Vagina (tissue), 2 donors: ENCODE measurements around the gene CD9. TPM values are rescaled to one million over a fixed set of nuclear protein-coding genes. Genes with fewer than 3 reads are reported as not detected.

Experiments used
- DNase-seq, 2 donors: peaks; one replicate each; pipeline ENCODE4 v3.0.0-alpha.2; 2017; ENCODE audit errors: extremely low spot score in 2 of 2
- H3K27ac ChIP-seq: fragments of 200-600 bp; sonication (generic); one replicate; pipeline ENCODE4 v1.5.1; 2019
- H3K27me3 ChIP-seq: fragments of 200-600 bp; sonication (generic); one replicate; pipeline ENCODE4 v1.5.1; 2019
- H3K36me3 ChIP-seq, 2 donors: fragments of 200-600 bp; sonication (generic); one replicate each; pipeline ENCODE4 v1.5.1; 2017 to 2019
- H3K4me1 ChIP-seq: fragments of 200-600 bp; sonication (generic); one replicate; pipeline ENCODE4 v1.5.1; 2019
- H3K4me3 ChIP-seq, 2 donors: fragments of 200-600 bp; sonication (generic); 1 replicate in 1 of 2; 2 replicates in 1 of 2; pipeline ENCODE4 v1.5.1; 2016 to 2019
- H3K9me3 ChIP-seq: fragments of 200-600 bp; sonication (generic); one replicate; pipeline ENCODE4 v1.5.1; 2019
- POLR2A ChIP-seq, 2 donors: fragments of 450-650 bp; IDR thresholded peaks; one replicate each; pipeline ENCODE4 v1.6.1; 2017; ENCODE audit warnings: antibody characterized with exemption in 2 of 2, mild to moderate bottlenecking in 2 of 2, moderate library complexity in 2 of 2
- POLR2AphosphoS5 ChIP-seq, 2 donors: sonication (generic); formaldehyde crosslinking; IDR thresholded peaks; one replicate each; pipeline ENCODE4 v1.9.0; 2017; ENCODE audit warnings: antibody characterized with exemption in 2 of 2, mild to moderate bottlenecking in 2 of 2, low read depth in 1 of 2; ENCODE audit not compliant: insufficient read depth in 1 of 2
- intact Hi-C: fragments of 100-400 bp; cut with DNase I; formaldehyde crosslinking; loops from one replicate; pipeline ENCODE4 v1.15.1; 2023
- small RNA-seq: library from RNA; depleted of rRNA; stranded (forward); fragments of <200 nt; gene quantifications from one replicate; pipeline ENCODE3, GENCODE V24; 2016
- total RNA-seq: library from RNA; depleted of rRNA; stranded (reverse); fragments of >200 nt; gene quantifications from one replicate; pipeline ENCODE4 v1.2.3, GENCODE V29; 2016
- TF ChIP-seq, protein P1 (sequence below), 3 experiments: fragments of 450-650 bp in 2 of 3; fragments of 200-600 bp in 1 of 3; sonication (generic) in 1 of 3; IDR thresholded peaks; one replicate each; pipeline ENCODE4 v1.5.1; 2017 to 2019; ENCODE audit warnings: antibody characterized with exemption in 3 of 3, mild to moderate bottlenecking in 2 of 3, moderate library complexity in 2 of 3

CD9 gene
- total RNA-seq, 1 donor from 2014 or later, result 366 TPM

GRCh38 chr12:6285532-6286306, 85.5 kb downstream of the CD9 start:
- no peaks in the 10 kb centered on the region for H3K36me3 ChIP-seq
- no peaks in the 10 kb centered on the region for H3K9me3 ChIP-seq
- no peak for DNase-seq
- H3K27ac ChIP-seq, result peak overlapping the region; percentile 20
- TF ChIP-seq POLR2A (IDR thresholded peaks at IDR 0.05) (no peak), POLR2AphosphoS5 (IDR thresholded peaks at IDR 0.05; ENCODE audit: insufficient read depth in 1 of 2, low read depth in 1 of 2) (no peak)
- TF ChIP-seq, protein P1, sequence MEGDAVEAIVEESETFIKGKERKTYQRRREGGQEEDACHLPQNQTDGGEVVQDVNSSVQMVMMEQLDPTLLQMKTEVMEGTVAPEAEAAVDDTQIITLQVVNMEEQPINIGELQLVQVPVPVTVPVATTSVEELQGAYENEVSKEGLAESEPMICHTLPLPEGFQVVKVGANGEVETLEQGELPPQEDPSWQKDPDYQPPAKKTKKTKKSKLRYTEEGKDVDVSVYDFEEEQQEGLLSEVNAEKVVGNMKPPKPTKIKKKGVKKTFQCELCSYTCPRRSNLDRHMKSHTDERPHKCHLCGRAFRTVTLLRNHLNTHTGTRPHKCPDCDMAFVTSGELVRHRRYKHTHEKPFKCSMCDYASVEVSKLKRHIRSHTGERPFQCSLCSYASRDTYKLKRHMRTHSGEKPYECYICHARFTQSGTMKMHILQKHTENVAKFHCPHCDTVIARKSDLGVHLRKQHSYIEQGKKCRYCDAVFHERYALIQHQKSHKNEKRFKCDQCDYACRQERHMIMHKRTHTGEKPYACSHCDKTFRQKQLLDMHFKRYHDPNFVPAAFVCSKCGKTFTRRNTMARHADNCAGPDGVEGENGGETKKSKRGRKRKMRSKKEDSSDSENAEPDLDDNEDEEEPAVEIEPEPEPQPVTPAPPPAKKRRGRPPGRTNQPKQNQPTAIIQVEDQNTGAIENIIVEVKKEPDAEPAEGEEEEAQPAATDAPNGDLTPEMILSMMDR (IDR thresholded peaks at IDR 0.05), result no peak
- peaks cover 3% of the 10 kb centered on the region for H3K4me1 ChIP-seq
- intact Hi-C loops, result loop anchor here (5.0 kb wide), 2 partner anchors 218 to 293 kb away; no protein-coding TSS in a partner anchor
- H3K4me3 ChIP-seq, result no peak overlapping the region
- no peaks in the 10 kb centered on the region for H3K27me3 ChIP-seq

Small RNAs within 50 kb of the gene (small RNA-seq; reads per million reads assigned to genes)
- gene ATP5MFP5, result not detected
- gene RF00019, result not detected

Other genes with a start within 250 kb of the CD9 start
- 334 TPM for gene VWF, start 75.7 kb upstream of the CD9 start, total RNA-seq
- gene PLEKHG6, start 110.3 kb downstream of the CD9 start, total RNA-seq, result 14.7 TPM
- gene TNFRSF1A, start 141.7 kb downstream of the CD9 start, total RNA-seq, result 271 TPM
- gene SCNN1A, start 175.2 kb downstream of the CD9 start, total RNA-seq, result 55.2 TPM
- gene LTBR, start 183.8 kb downstream of the CD9 start, total RNA-seq, result 146 TPM
- gene CD27, start 244.6 kb downstream of the CD9 start, total RNA-seq, result 1.2 TPM